SK-N-SH (cell line): ENCODE results near the gene FNDC3B.

Source experiments
- GABPA ChIP-seq: IDR thresholded peaks from 2 replicates; pipeline ENCODE4 v1.4.0; 2012; ENCODE audit warnings: low read depth, mild to moderate bottlenecking
- NFIC ChIP-seq: IDR thresholded peaks from 2 replicates; pipeline ENCODE4 v1.4.0; 2012; ENCODE audit warnings: borderline replicate concordance
- RFX5 ChIP-seq: IDR thresholded peaks from 2 replicates; pipeline ENCODE4 v1.6.1; 2012; ENCODE audit warnings: mild to moderate bottlenecking, improper control_type of control experiment, low read length
- TCF12 ChIP-seq: IDR thresholded peaks from 2 replicates; pipeline ENCODE4 v1.4.0; 2012
- TF ChIP-seq, protein P1 (sequence below): fragments of 200-600 bp; sonication (generic); IDR thresholded peaks from 2 replicates; pipeline ENCODE4 v1.6.1; 2017; ENCODE audit warnings: antibody characterized with exemption, mild to moderate bottlenecking, moderate library complexity

DNA sequence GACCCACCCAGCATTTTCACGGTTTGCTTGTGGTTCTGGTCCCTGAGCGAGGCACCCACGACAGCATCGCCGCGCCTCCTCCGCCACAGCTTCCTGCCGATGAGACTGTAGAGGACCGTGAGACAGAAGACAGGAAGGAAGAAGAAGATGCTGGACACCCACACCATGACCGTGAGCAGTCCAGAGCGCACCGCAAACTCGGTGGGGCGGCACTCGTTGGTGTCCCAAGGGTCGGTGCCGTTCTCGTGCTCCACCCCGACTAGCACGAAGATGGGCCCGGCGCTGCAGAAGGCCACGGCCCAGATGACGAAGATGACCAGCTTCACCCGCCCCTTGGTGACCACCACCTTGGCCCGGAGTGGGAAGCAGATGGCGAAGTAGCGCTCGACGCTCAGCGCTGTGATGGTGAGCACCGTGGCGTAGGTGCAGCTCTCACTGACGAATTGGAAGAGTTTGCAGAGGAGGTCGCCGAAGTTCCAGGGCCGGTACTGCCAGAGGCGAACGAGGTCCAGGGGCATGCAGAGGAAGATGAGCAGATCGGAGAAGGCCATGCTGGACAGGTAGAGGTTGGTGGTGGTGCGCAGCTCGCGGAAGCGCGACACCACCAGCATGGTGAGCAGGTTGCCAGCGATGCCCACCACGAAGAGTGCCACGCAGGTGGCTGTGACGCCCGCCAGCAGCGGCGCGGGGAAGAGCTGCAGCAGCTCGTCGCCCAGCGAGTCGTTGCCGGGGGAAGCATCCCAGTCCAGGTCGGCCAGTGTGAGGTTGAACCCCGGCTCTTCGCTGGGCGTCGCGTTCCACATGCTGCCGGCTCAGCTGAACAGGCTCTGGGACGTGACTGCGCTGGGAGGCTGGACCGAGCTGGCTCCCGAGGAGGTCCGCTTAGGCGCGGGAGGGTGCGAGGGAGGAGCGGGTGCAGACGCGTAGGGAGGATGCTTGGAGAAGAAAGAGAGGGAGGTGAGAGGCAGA, 408.5 kb downstream of the FNDC3B start, which contains the start of gene GHSR:
- TF ChIP-seq NFIC (no peak), TCF12 (no peak), GABPA (no peak), RFX5 (no peak)
- TF ChIP-seq, protein P1, sequence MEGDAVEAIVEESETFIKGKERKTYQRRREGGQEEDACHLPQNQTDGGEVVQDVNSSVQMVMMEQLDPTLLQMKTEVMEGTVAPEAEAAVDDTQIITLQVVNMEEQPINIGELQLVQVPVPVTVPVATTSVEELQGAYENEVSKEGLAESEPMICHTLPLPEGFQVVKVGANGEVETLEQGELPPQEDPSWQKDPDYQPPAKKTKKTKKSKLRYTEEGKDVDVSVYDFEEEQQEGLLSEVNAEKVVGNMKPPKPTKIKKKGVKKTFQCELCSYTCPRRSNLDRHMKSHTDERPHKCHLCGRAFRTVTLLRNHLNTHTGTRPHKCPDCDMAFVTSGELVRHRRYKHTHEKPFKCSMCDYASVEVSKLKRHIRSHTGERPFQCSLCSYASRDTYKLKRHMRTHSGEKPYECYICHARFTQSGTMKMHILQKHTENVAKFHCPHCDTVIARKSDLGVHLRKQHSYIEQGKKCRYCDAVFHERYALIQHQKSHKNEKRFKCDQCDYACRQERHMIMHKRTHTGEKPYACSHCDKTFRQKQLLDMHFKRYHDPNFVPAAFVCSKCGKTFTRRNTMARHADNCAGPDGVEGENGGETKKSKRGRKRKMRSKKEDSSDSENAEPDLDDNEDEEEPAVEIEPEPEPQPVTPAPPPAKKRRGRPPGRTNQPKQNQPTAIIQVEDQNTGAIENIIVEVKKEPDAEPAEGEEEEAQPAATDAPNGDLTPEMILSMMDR: no peak
